Stromal cell of bone marrow (primary cell): ENCODE results near the gene TRIM62.

Source experiments
- DNase-seq: peaks from one replicate; pipeline ENCODE4 v3.0.0-alpha.2; 2012; ENCODE audit warnings: low read depth

The TRIM62 gene

DNA sequence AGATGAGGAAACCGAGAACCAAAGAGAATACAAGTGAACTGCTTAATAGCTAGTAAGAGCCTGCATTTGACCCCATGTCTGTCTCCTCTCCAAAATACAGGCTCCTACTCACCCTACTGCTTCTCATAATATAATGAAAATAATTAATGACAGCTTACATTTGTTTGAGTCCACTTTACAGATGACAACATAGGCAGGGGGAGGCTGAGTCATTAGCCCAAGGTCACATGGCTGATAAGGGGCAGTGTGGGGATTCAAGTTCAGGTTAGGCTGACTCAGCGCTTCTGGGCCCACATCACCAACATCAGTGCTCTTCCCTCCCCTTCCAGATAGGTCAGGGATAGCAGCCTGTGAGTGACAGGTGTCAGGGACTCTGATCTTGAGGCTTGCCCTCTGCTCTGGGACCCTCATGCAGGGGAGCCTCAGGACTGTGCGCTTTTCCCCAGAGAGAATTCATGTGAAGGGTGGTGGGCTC, 84.7 kb downstream of the TRIM62 start:
- DNase-seq, result no peak

GRCh38 chr1:33096363-33097005, 85.4 kb downstream of the TRIM62 start:
- DNase-seq, result no peak
